Measurements from ENCODE around the gene BCAN. TPM values are rescaled to one million over a fixed set of nuclear protein-coding genes. Genes with fewer than 3 reads are reported as not detected.
A peak's percentile ranks its signal among the peaks of the same experiment; 100 is the strongest.

BCAN gene
- total RNA-seq, 1 experiment from 2014 or later, result 1.2 TPM

DNA sequence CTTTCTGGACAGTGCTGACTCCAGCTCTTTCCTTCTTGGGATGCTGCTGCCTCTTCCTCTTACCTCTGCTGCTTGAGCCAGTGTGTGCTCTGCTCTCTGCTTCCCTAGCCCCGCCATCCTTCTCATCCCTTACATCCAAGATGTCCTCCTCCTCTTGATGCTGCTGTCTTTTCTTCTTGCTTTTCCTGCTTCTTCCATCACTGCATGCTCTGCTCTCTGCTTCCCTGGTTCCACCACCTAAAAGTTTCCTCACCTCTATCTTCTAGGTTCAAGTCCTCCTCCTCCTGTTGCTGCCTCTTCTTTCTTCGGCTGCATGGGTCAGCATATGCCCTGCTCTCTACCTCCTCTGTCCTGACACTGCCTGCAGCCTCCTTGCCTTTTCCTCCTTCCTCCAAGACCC lies 46.9 kb upstream of the BCAN start:
- no peak overlapping the region for H4K91ac ChIP-seq (ENCODE audit: insufficient read length, low read depth, low read length)
- H2BK120ac ChIP-seq (ENCODE audit: low read depth, low read length, poor library complexity, severe bottlenecking), result no peak overlapping the region
- peaks cover 3% of the 10 kb centered on the region for H3K23me2 ChIP-seq (ENCODE audit: insufficient read length, low read depth, low read length, poor library complexity, severe bottlenecking)
- no peak overlapping the region for H3K9ac ChIP-seq (ENCODE audit: extremely low read depth, insufficient read length, low read length)
- peak overlapping the region in 1 of 2 experiments; percentile 12; a peak in 1 of 5 replicates for H3K4me3 Mint-ChIP-seq
- no peak overlapping the region for H3K4me2 ChIP-seq (ENCODE audit: insufficient read depth, insufficient read length, low read length)
- H2BK12ac ChIP-seq (ENCODE audit: insufficient read length, low read depth, low read length), result no peak overlapping the region
- no peak overlapping the region for H3K27ac ChIP-seq (ENCODE audit: insufficient read length, low read depth, low read length)
- no peaks in the 10 kb centered on the region for H3K9me3 Mint-ChIP-seq
- peaks cover 2% of the 10 kb centered on the region for H4K20me1 ChIP-seq (ENCODE audit: control insufficient read depth, insufficient read depth, insufficient read length)
- H2BK5ac ChIP-seq (ENCODE audit: insufficient read length, low read length), result no peak overlapping the region
- no peak overlapping the region for H3K14ac ChIP-seq (ENCODE audit: insufficient read depth, low read length)
- H3K18ac ChIP-seq (ENCODE audit: insufficient read length, low read depth, low read length), result no peak overlapping the region
- no peak overlapping the region for H4K5ac ChIP-seq (ENCODE audit: insufficient read length, low read depth, low read length)
- DNase-seq, result no peak
- peak overlapping the region in 2 of 3 experiments; percentile 37 to 44; a peak in 5 of 7 replicates for H3K27ac Mint-ChIP-seq
- H2BK15ac ChIP-seq (ENCODE audit: low read depth, low read length), result no peak overlapping the region
- H3K27me3 Mint-ChIP-seq (ENCODE audit: low read depth), result no peaks in the 10 kb centered on the region
- H3K4me1 Mint-ChIP-seq, result peaks cover 16 to 17% of the 10 kb centered on the region in 2 experiments
- H2BK20ac ChIP-seq (ENCODE audit: low read depth, low read length, poor library complexity, severe bottlenecking), result no peak overlapping the region
- no CpG with 5 or more reads among the region's 2 CpGs for WGBS (ENCODE audit: extremely low coverage, insufficient read length, low lambda C conversion rate)
- no peaks in the 10 kb centered on the region; the same call in 1 of the 2 replicates for H3K79me2 ChIP-seq (ENCODE audit: insufficient read depth, low read length)
- H3K56ac ChIP-seq (ENCODE audit: insufficient read length, low read depth, low read length), result no peak overlapping the region
- no peaks in the 10 kb centered on the region for H3K9me3 ChIP-seq (ENCODE audit: control insufficient read depth, low read depth, low read length)
- H2AK5ac ChIP-seq (ENCODE audit: insufficient read length, low read length), result no peak overlapping the region
- no peaks in the 10 kb centered on the region for H3K4me1 ChIP-seq (ENCODE audit: insufficient read depth, low read length)
- no peak overlapping the region for H3K4ac ChIP-seq (ENCODE audit: low read depth, low read length)
- TF ChIP-seq, protein P1, sequence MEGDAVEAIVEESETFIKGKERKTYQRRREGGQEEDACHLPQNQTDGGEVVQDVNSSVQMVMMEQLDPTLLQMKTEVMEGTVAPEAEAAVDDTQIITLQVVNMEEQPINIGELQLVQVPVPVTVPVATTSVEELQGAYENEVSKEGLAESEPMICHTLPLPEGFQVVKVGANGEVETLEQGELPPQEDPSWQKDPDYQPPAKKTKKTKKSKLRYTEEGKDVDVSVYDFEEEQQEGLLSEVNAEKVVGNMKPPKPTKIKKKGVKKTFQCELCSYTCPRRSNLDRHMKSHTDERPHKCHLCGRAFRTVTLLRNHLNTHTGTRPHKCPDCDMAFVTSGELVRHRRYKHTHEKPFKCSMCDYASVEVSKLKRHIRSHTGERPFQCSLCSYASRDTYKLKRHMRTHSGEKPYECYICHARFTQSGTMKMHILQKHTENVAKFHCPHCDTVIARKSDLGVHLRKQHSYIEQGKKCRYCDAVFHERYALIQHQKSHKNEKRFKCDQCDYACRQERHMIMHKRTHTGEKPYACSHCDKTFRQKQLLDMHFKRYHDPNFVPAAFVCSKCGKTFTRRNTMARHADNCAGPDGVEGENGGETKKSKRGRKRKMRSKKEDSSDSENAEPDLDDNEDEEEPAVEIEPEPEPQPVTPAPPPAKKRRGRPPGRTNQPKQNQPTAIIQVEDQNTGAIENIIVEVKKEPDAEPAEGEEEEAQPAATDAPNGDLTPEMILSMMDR (conservative IDR thresholded peaks at IDR 0.05), result no peak
- H3T11ph ChIP-seq (ENCODE audit: low read length), result no peak overlapping the region
- no peak overlapping the region for H3K23ac ChIP-seq (ENCODE audit: insufficient read length, low read depth, low read length)
- no peak overlapping the region for H2AFZ ChIP-seq (ENCODE audit: low read length)
- peaks cover 32 to 69% (median 56%) of the 10 kb centered on the region in 3 experiments; a peak in 6 of 7 replicates for H3K36me3 Mint-ChIP-seq (ENCODE audit: insufficient read depth in 1 of 3, low read depth in 3 of 3)
- H4K8ac ChIP-seq (replicated peaks; ENCODE audit: insufficient read length, low read depth, low read length), result no peak overlapping the region
- no peaks in the 10 kb centered on the region for H3K79me1 ChIP-seq (ENCODE audit: insufficient read depth, low read depth, low read length, poor library complexity, severe bottlenecking)
- H3K27me3 ChIP-seq (ENCODE audit: insufficient read depth, low read length), result no peaks in the 10 kb centered on the region
